Activated T-helper 1 cell treated with anti-CD3 and anti-CD28 coated beads, Interleukin-12 subunit alpha, Interleukin-12 subunit beta, Interleukin-2, Interleukin-4 antibody, amounts not matched to agents 30 ng/mL and 10 ng/mL and 1 ng/mL, durations not matched to agents 14 hours and 24 hours and 36 hours (primary cell): Measurements from ENCODE around the gene KIAA1549. TPM values are rescaled to one million over a fixed set of nuclear protein-coding genes. Genes with fewer than 3 reads are reported as not detected.
"Not testable (repeated sequence)": the region's sequence is repeated elsewhere in the genome, so short reads cannot be mapped to it uniquely, and the experiment has no call there.

Source experiments
- DNase-seq: peaks from one replicate; pipeline ENCODE4 v3.0.0; 2021; ENCODE audit warnings: low spot score
- H3K27ac Mint-ChIP-seq: one replicate; pipeline ENCODE4 v1.8.0; 2021; ENCODE audit warnings: mild to moderate bottlenecking, mixed read lengths
- H3K27me3 Mint-ChIP-seq: one replicate; pipeline ENCODE4 v1.8.0; 2022; ENCODE audit warnings: mild to moderate bottlenecking, moderate library complexity, mixed read lengths; ENCODE audit not compliant: insufficient read depth
- H3K36me3 Mint-ChIP-seq: one replicate; pipeline ENCODE4 v1.8.0; 2021; ENCODE audit warnings: low read depth, mixed read lengths
- H3K4me1 Mint-ChIP-seq: one replicate; pipeline ENCODE4 v1.8.0; 2021; ENCODE audit warnings: low read depth, mixed read lengths
- H3K4me3 Mint-ChIP-seq: one replicate; pipeline ENCODE4 v1.8.0; 2021; ENCODE audit warnings: mild to moderate bottlenecking, moderate library complexity, mixed read lengths
- H3K9me3 Mint-ChIP-seq: one replicate; pipeline ENCODE4 v1.8.0; 2021; ENCODE audit warnings: mixed read lengths
- intact Hi-C: fragments of 100-400 bp; cut with micrococcal nuclease; formaldehyde crosslinking; loops from one replicate; pipeline ENCODE4 v1.15.1; 2024
- total RNA-seq: library from RNA; stranded (reverse); gene quantifications from 2 replicates; pipeline ENCODE4 v1.2.3, GENCODE V29; 2022

KIAA1549 gene
- total RNA-seq, 1 donor from 2014 or later, result 0.75 TPM

DNA sequence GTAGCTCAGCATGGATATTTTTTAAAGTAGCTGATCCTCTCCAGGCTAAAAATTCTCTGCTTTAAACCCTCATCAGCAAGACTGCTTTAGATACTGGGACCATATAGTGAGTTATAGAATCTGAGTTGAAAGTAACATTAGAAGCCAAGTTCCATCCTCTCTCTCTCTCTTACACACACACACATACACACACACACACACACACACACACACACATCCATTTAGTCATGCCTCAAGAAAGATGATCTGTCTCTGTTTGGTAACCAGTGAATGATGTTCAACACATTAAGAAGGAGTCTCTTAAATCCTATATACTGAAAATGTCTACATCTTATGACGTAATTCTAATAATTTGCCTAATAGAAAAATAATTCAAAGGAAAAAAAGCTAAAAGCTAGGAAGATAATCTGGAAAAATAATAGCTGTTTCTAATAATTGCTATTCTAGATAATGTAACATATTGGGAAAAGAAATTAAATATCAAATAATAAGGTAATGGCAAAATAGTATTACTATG, 166.3 kb downstream of the KIAA1549 start:
- Mint-ChIP-seq H3K4me1 (peaks cover 33% of the 10 kb centered on the region), H3K4me3 (peak overlapping the region; percentile 11), H3K36me3 (peaks cover 4% of the 10 kb centered on the region), H3K9me3 (peaks cover 3% of the 10 kb centered on the region), H3K27ac (peak overlapping the region; percentile 40), H3K27me3 (no peaks in the 10 kb centered on the region)
- no peak for DNase-seq
- intact Hi-C loops, result loop anchor here (1.0 to 2.0 kb wide), 2 partner anchors 16 to 63 kb away; partner anchors contain the start of gene ATP6V0A4

DNA sequence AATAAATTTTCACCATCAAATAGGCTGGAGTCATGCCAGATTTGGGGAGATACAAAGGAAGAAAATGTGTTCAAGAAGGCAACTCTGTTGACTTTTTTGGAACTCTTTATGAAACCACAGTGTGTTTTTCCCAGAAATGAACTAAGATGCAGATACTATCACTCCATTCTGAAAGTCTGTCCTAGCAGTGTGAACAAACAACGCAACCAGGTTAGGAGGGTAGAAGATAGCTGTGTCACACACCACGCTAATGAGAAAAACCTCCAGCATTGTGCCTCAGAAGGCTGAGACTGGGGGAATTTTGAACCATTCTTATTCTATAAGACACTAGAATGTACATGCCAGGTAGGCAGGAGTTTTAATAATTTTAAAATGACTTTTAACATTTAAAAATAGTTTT, 167.2 kb downstream of the KIAA1549 start:
- Mint-ChIP-seq H3K4me1 (peaks cover 33% of the 10 kb centered on the region), H3K9me3 (peaks cover 3% of the 10 kb centered on the region), H3K27ac (peak overlapping the region; percentile 48), H3K27me3 (no peaks in the 10 kb centered on the region), H3K4me3 (peak overlapping the region; percentile 22), H3K36me3 (peaks cover 4% of the 10 kb centered on the region)
- intact Hi-C loops, result loop anchor here (1.0 to 2.0 kb wide), 2 partner anchors 15 to 62 kb away; partner anchors contain the start of gene ATP6V0A4
- DNase-seq, result no peak

DNA sequence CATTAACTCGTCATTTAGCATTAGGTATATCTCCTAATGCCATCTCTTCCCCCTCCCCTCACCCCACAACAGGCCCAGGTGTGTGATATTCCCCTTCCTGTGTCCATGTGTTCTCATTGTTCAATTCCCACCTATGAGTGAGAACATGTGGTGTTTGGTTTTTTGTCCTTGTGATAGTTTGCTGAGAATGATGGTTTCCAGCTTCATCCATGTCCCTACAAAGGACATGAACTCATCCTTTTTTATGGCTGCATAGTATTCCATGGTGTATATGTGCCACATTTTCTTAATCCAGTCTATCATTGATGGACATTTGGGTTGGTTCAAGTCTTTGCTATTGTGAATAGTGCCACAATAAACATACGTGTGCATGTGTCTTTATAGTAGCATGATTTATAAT, 169.9 kb downstream of the KIAA1549 start:
- H3K36me3 Mint-ChIP-seq, H3K9me3 Mint-ChIP-seq, H3K27me3 Mint-ChIP-seq, H3K4me3 Mint-ChIP-seq, H3K27ac Mint-ChIP-seq, intact Hi-C loops, DNase-seq: not testable (repeated sequence)
- H3K4me1 Mint-ChIP-seq, result peaks cover 25% of the 10 kb centered on the region

DNA sequence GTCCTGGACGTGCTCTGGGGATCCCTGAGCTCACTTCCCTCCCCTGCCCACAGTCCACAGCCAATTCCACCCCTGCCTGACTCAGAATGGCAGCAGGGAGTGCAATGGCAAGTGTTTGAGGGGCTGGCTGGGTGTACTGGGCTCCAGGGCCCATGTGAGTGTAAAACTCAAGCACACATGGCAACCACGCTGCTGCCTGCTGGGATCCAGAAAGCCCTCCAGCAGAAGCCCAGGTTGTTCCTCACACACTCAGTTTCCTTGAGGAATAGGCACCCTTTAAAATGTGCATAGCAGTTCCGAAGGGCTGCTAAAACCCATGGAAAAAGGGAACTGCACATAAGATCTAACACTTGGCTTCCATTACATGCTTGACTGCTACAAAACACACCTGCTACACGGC, 171.8 kb downstream of the KIAA1549 start:
- H3K4me3 Mint-ChIP-seq, result no peak overlapping the region
- peaks cover 4% of the 10 kb centered on the region for H3K9me3 Mint-ChIP-seq
- no peak overlapping the region for H3K27ac Mint-ChIP-seq
- DNase-seq, result no peak
- intact Hi-C loops, result no loop called here
- H3K4me1 Mint-ChIP-seq, result peaks cover 20% of the 10 kb centered on the region
- peaks cover 4% of the 10 kb centered on the region for H3K36me3 Mint-ChIP-seq
- H3K27me3 Mint-ChIP-seq, result no peaks in the 10 kb centered on the region

DNA sequence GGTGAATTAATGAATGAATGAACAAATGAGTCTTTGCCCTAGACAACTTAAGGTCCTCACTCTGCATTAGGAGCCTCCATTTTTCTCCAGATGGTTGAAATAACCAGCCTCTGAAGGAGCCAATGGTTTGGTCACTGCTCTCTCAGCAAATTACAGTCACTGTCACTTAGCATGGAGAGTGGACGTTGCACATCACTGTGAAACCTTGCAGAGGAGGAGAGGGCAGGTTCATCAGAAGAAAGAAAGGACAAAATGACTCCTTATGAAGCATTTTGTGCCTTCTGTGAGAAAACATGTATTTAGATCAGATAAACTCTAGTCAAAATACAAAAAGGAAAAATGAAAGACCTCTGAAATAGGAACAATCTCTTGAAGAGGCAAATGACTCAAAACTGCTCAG, 176.6 kb downstream of the KIAA1549 start:
- Mint-ChIP-seq H3K9me3 (peaks cover 4% of the 10 kb centered on the region), H3K36me3 (peaks cover 4% of the 10 kb centered on the region), H3K27ac (no peak overlapping the region), H3K27me3 (peaks cover 2% of the 10 kb centered on the region), H3K4me1 (peaks cover 13% of the 10 kb centered on the region), H3K4me3 (no peak overlapping the region)
- DNase-seq, result no peak
- intact Hi-C loops, result no loop called here

DNA sequence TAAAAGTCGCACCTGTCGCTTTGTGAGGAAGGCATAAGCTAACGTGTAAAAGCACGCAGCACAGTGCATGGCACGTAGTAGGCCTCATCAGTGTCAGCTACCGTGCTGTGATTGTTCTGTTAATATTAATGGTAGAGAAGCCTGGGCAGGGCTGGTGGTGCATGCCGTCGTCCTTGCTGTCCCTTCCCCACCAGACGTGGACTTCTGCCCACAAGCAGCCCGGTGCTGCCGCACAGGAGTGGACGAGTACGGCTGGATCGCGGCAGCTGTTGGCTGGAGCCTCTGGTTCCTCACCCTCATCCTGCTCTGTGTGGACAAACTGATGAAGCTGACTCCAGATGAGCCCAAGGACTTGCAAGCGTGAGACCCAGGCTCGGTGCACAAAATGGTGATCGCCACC, 178.5 kb downstream of the KIAA1549 start:
- DNase-seq, result no peak
- H3K4me1 Mint-ChIP-seq, result peaks cover 25% of the 10 kb centered on the region

DNA sequence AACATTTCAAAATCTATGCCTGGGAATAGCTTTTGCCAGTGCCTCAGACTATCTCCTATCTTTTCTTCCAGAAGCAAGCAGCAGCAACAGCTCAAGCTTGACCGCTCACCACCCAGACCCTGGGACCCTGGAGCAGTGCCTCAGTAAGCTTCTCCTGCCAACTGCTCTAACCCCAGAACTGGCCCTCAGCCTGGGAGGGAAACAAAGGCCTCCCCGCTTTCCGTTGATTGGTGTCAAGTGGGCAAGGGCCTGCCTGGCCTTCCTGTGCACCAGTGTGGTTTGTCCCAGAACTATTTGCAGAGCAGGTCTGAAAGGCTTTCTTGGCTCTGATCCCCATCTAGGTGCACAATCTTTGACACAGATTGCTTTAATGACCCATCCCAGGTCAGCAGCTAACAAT, 179.9 kb downstream of the KIAA1549 start:
- Mint-ChIP-seq H3K4me3 (no peak overlapping the region), H3K9me3 (no peaks in the 10 kb centered on the region), H3K27me3 (peaks cover 2% of the 10 kb centered on the region), H3K27ac (no peak overlapping the region), H3K4me1 (peaks cover 40% of the 10 kb centered on the region), H3K36me3 (peaks cover 10% of the 10 kb centered on the region)
- intact Hi-C loops, result no loop called here
- no peak for DNase-seq

More for the DNA sequence above, 178.5 kb downstream of the KIAA1549 start:
- H3K4me3 Mint-ChIP-seq, result no peak overlapping the region
- intact Hi-C loops, result no loop called here
- H3K27ac Mint-ChIP-seq, result no peak overlapping the region
- H3K27me3 Mint-ChIP-seq, result peaks cover 2% of the 10 kb centered on the region
- peaks cover 4% of the 10 kb centered on the region for H3K9me3 Mint-ChIP-seq
- peaks cover 4% of the 10 kb centered on the region for H3K36me3 Mint-ChIP-seq

DNA sequence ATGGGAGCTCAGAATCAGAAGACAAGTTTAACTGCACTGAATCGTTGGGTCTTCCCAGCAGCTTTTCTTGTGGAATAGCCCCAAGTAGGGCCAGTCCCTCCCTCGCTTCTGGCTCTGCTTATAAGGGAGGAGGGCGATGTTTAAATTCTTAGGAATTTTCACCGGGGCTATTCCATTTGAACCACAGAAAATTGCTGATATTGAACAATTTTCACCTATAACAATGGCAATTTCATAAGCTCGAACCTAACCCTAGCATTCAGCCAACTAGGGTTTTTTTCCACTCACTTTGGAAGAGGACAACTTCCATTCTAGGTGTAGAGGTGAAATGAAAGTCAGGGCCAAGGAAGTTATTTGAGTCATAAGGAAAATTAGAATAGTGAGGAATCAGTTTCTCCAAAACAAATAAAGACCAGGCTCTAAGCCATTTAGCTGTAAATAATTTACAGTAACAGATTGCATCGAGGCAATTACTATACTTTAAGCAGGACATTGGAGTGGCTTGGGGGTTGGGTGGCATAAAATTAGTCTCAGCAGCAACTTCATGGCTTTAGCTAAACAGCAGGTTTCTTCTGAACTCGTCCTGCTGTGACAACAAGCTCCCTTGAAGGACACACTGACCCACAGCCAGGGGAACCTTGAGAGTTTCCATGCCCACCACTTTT, 181.7 kb downstream of the KIAA1549 start:
- H3K4me1 Mint-ChIP-seq, result peaks cover 30% of the 10 kb centered on the region
- DNase-seq, result no peak
- peak overlapping the region; percentile 58 for H3K4me3 Mint-ChIP-seq
- H3K36me3 Mint-ChIP-seq, result peaks cover 7% of the 10 kb centered on the region
- H3K9me3 Mint-ChIP-seq, result no peaks in the 10 kb centered on the region
- no peak overlapping the region for H3K27ac Mint-ChIP-seq
- intact Hi-C loops, result loop anchor here (2.0 kb wide), 1 partner anchor 15 kb away; no protein-coding TSS in a partner anchor
- H3K27me3 Mint-ChIP-seq, result peaks cover 2% of the 10 kb centered on the region

DNA sequence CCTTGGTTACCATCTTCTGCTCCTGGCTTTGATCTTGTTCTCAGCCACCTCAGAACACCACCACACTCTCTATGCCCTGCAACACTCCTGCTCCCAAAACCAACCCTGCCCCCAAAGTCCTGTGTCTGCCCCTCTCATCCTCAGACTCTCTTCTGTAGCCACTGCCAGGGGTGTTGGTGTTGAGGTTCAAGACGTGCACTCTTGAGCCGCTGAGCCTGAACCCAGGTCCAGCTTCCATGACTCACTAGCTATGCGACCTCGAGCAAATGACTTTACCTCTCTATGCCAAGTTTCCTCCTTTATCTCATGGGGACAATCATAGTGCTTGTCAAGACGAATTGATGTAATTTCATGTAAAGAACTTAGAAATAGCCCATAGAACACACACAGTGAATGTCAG, 182.4 kb downstream of the KIAA1549 start:
- Mint-ChIP-seq H3K27me3 (peaks cover under 1% of the 10 kb centered on the region), H3K27ac (no peak overlapping the region), H3K4me1 (peaks cover 27% of the 10 kb centered on the region), H3K9me3 (no peaks in the 10 kb centered on the region), H3K4me3 (peak overlapping the region; percentile 58), H3K36me3 (peaks cover 7% of the 10 kb centered on the region)
- intact Hi-C loops, result loop anchor here (2.0 kb wide), 1 partner anchor 16 kb away; no protein-coding TSS in a partner anchor
- no peak for DNase-seq

DNA sequence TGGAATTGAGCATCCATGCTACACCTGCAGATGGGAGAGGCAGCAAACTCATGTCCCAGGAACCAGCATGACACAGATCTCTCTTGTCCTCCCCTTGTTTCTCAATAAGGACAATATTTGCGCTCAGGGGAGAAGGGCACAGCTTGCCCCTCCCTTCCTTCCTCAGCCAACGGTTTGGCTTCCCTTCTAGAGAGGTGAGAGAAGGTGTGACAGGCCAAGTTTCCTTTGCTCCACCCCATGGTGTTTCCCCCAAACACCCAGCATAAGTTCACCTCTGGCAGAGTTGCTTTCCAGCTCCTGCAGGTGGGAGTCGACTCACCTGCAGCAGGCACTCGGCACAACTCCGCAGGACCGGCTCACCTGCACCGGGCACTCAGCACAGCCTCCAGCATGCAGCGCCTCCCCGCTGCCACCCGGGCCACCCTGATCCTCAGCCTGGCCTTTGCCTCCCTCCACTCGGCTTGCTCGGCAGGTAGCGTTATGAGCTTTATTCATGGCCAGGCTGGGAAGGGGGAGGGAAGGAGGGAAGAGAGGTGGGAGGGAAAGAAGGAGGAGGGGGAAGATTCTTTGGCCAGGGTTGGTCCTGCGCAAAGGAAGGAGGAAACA, 183.4 kb downstream of the KIAA1549 start, which contains the start of the genes ATP6V0A4 and TMEM213:
ATP6V0A4 (minus strand) TSS at position 482 of the 606 bp plus-strand sequence. CDS start 26,949 bp downstream, outside the sequence.
TMEM213 (plus strand) TSS at position 280 of the 606 bp plus-strand sequence; CDS start at position 391, 111 bp downstream.
- intact Hi-C loops, result loop anchor here (2.0 kb wide), 1 partner anchor 17 kb away; no protein-coding TSS in a partner anchor
- Mint-ChIP-seq H3K4me1 (peaks cover 27% of the 10 kb centered on the region), H3K9me3 (no peaks in the 10 kb centered on the region), H3K27me3 (no peaks in the 10 kb centered on the region), H3K27ac (no peak within 1 kb of the TSS), H3K36me3 (peaks cover 7% of the 10 kb centered on the region), H3K4me3 (peak within 1 kb of the TSS; percentile 58)
- DNase-seq, result no peak

DNA sequence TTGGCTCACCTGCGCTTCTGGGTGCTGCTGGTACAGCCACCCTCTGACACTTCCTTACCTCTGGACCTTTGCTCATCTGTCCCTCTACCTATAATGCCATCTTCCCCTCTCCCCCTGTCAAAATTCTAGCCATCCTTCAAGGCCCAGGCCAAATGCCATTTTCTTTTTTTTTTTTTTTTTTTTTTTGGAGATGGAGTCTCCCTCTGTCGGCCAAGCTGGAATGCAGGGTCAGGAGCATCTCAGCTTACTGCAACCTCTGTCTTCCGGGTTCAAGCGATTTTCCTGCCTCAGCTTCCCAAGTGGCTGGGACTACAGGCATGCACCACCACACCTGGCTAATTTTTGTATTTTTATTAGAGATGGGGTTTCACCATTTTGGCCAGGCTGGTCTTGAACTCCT, 184.1 kb downstream of the KIAA1549 start:
- intact Hi-C loops, DNase-seq, H3K36me3 Mint-ChIP-seq, H3K4me3 Mint-ChIP-seq, H3K9me3 Mint-ChIP-seq, H3K27me3 Mint-ChIP-seq, H3K27ac Mint-ChIP-seq: not testable (repeated sequence)
- peaks cover 27% of the 10 kb centered on the region for H3K4me1 Mint-ChIP-seq

DNA sequence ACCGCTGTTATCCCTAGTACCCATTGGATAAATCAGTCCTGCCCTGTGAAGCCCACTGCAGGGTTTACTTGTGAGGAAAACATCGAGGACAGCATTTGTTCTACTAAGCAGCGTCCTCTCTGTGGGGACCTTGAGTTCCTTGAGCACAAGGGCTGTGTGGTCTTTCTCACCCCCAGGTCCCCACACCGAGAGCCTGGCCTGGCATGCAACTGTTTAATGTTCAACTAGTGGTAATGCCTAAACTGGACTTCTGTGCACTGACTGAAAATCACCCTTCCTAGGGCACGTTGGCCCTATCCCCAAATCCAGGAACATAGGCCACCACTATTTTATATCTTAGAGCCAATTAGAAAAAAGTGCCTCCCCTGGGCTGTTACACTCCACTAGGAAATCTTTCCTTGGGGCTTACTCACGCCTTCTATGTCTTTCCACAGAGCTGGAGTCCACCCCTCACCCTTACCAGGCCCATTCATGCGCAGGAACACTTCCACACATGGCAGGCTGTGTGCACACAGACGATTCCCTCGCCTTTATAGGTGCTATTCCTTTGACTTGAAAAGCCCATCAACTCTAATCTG, 185.1 kb downstream of the KIAA1549 start:
- no peak for DNase-seq
- no peaks in the 10 kb centered on the region for H3K9me3 Mint-ChIP-seq
- no peak overlapping the region for H3K4me3 Mint-ChIP-seq
- intact Hi-C loops, result no loop called here
- peaks cover 27% of the 10 kb centered on the region for H3K4me1 Mint-ChIP-seq
- peaks cover 7% of the 10 kb centered on the region for H3K36me3 Mint-ChIP-seq
- peaks cover 1% of the 10 kb centered on the region for H3K27me3 Mint-ChIP-seq
- no peak overlapping the region for H3K27ac Mint-ChIP-seq
